GM12875 (cell line): ENCODE data around the gene SNED1.

Source experiments
- H3K4me3 ChIP-seq: one replicate; pipeline ENCODE4 v1.5.1; 2011; ENCODE audit warnings: low read depth, low read length, control low read depth
- TF ChIP-seq, protein P1 (sequence below): IDR thresholded peaks from 2 replicates; pipeline ENCODE4 v1.5.1; 2011; ENCODE audit warnings: low read depth, mild to moderate bottlenecking, control low read depth, inconsistent platforms, low read length, moderate library complexity, borderline replicate concordance; ENCODE audit not compliant: insufficient read depth

Gene SNED1

DNA sequence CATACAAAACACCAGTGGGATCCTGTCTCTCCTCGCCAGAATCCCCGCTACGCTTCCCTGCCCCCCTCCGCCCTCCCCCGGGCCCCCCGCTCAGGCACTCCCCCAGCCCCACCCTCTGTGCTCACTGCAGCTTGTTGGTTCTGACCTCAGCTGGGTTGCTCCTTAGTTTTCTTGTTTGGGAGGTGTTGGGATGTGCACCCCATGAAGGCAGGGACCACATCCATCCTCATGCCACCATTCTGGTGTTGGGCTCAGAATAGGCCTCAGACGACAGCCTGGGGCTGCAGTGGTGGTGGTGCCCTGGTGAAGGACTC, 4.6 kb downstream of the SNED1 start:
- H3K4me3 ChIP-seq = no peak overlapping the region
- TF ChIP-seq, protein P1, sequence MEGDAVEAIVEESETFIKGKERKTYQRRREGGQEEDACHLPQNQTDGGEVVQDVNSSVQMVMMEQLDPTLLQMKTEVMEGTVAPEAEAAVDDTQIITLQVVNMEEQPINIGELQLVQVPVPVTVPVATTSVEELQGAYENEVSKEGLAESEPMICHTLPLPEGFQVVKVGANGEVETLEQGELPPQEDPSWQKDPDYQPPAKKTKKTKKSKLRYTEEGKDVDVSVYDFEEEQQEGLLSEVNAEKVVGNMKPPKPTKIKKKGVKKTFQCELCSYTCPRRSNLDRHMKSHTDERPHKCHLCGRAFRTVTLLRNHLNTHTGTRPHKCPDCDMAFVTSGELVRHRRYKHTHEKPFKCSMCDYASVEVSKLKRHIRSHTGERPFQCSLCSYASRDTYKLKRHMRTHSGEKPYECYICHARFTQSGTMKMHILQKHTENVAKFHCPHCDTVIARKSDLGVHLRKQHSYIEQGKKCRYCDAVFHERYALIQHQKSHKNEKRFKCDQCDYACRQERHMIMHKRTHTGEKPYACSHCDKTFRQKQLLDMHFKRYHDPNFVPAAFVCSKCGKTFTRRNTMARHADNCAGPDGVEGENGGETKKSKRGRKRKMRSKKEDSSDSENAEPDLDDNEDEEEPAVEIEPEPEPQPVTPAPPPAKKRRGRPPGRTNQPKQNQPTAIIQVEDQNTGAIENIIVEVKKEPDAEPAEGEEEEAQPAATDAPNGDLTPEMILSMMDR = no peak

DNA sequence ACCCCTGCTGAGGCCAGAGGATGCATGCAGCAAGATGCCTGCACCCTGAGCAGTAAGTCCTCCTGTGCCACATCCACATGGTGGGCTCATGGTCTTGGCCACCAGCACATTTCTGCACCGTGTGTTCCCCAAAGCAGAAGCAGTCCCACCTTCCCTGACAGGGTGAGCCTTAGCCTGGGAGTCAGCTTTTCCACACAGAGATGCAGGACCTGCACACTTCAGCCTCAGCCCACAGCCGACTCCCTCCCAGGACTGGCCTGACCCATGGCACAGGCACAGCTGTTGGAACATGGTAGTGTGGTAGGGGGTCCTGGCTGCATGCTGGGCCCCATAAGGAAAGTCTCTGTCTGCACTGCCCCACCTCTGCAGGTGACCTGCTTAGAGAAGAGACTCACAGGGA, 5.0 kb downstream of the SNED1 start:
- TF ChIP-seq, protein P1 = no peak
- H3K4me3 ChIP-seq = no peak overlapping the region

DNA sequence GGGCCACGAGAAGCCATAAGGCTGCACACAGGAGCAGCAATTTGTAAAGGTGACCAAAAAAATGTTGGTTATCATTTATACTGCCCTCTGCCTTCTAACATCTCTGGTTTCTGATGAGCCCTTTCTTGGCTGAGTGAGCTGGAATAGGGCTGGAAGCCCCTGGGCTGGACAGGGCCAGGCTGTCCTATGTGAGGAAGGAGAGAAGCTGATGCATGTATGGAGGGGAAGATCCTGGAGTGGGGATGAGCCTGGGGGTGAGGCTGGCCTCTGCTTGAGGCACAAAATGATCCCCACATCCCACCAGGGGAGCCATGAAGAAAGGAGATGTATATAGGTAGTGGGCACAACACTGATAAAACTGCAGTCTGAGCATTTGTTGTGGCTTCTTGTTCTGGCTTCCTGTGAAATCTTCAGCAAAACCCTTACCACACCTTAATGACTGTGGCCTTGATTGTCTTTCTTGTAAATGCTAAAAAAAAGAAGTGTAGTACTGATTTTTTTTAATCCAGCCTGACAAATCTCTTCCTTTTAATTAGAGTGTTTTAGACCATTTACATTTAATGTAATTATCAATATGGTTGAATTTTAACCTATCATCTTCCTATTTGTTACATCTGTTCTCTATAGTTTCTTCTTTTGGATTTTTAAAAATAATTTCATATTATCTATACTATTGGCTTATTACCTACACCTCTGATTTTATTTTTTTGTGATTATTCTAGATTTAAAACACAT, 5.6 kb downstream of the SNED1 start:
- H3K4me3 ChIP-seq = no peak overlapping the region
- TF ChIP-seq, protein P1 = no peak

DNA sequence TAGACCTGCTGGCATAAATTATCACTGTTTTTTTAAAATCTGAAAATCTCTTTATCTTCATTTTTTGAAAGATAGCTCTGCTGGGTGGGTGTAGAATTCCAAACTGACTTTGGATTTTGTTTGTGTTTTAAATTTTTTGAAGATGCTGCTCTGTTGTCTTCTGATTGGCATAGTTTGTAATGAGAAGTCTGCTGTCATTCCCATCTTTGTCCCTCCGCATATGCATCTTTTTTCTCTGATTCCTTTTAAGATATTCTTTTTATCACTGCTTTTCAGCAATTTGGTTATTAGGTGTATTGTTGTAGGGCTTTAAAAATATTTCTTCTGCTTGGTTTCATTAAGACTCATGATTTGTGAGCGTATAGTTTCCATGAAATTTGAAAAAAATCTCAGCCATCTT, 7.2 kb downstream of the SNED1 start:
- H3K4me3 ChIP-seq = no peak overlapping the region
- TF ChIP-seq, protein P1 = no peak

DNA sequence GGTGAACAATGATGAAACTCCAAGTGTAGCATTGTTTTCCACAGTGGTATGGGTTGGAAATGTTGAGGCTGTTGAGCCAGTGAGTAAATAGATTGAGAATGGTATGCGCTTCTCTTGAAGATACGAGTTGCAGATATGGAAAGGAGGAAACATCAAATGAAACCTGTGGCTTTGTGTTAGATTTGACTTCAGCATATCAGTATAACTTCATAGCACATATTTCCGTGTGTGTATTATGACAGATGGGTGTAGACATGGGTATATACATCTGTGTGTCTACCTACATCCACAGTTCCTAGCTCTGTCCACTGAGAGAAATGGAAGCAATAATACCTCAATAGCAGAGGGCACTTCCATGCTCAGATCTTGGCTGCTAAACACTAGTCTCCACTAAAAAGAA, 8.0 kb downstream of the SNED1 start:
- TF ChIP-seq, protein P1 = no peak

DNA sequence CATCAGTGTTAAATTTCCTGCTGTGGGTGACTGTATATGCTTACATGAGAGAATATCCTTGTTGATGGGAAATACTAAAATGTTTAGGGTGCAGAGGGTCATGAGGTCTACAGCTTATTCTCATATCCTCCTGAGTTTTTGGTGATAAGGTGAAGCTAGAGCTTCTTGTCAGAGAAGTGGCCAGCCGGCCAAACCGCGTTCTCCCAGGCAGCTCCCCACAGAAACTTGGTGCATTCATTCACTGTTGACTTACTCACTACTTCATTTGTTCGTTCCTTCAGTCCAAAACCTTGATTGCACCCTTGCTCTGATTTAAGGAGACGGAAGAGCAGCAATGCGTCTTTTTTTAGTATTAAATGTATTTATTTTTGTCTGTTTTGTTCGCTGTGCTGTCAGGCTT, 8.7 kb downstream of the SNED1 start:
- H3K4me3 ChIP-seq = no peak overlapping the region
- TF ChIP-seq, protein P1 = no peak

More for the DNA sequence above, 8.0 kb downstream of the SNED1 start:
- H3K4me3 ChIP-seq = no peak overlapping the region

DNA sequence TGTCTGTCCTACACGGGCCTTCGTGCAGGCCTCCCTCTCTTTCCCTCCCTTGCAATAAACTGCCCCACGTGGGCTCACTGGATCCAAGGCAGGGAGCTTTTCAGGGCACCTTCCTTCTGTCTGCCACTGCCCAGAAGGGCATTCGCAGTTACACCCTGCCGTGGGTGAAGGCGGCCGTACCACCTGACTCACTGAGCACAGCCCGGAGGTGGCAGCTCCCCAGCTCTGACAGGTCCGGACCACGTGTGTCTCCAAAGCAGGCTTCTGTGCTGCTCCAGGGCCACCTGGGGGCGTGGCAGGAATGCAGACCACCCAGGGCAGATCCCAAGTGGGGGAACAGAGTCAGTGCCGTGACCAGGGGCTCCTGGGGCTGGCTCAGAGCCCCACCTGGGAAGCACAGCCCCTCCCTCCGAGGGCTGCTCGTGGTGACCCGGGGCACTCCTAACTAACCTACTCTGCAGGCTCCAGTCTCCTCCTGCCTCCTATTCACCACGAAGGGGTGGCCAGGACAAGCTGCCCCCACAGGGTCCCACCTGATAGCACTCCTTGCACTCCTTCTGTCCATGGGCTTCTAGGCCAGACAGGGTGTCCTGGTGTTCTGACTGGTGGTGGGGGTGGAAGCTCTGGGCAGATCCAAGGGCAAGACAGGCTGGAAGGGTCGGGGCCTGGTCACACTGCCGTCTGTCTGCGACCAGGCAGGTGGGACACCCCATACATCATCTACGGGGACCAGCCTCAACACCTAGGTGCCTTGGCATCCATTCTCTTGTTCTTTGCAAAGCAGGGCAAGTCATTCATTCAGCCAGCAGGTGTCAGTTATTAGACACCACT, 9.7 kb downstream of the SNED1 start:
- H3K4me3 ChIP-seq = no peak overlapping the region
- TF ChIP-seq, protein P1 = no peak
